Mesothelial cell of epicardium (in vitro differentiated cells): ENCODE measurements around the gene CFDP1. TPM values are rescaled to one million over a fixed set of nuclear protein-coding genes. Genes with fewer than 3 reads are reported as not detected.

ENCODE experiments used
- DNase-seq, 2 experiments: peaks; one replicate each; pipeline ENCODE4 v3.0.0; 2021; ENCODE audit warnings: low spot score in 2 of 2; ENCODE audit not compliant: unreplicated experiment in 2 of 2
- H3K27ac Mint-ChIP-seq: 2 replicates; pipeline ENCODE4 v1.8.0; 2021; ENCODE audit warnings: mixed read lengths
- H3K27me3 Mint-ChIP-seq: 2 replicates; pipeline ENCODE4 v1.8.0; 2021; ENCODE audit warnings: low read depth, mixed read lengths
- H3K36me3 Mint-ChIP-seq: 2 replicates; pipeline ENCODE4 v1.8.0; 2021; ENCODE audit warnings: mixed read lengths
- H3K4me1 Mint-ChIP-seq: 2 replicates; pipeline ENCODE4 v1.8.0; 2021; ENCODE audit warnings: mixed read lengths
- H3K4me3 Mint-ChIP-seq: 2 replicates; pipeline ENCODE4 v1.8.0; 2021; ENCODE audit warnings: mild to moderate bottlenecking, moderate library complexity, mixed read lengths
- H3K9me3 Mint-ChIP-seq: 2 replicates; pipeline ENCODE4 v1.8.0; 2021; ENCODE audit warnings: mixed read lengths
- total RNA-seq: library from RNA; stranded (reverse); gene quantifications from 3 replicates; pipeline ENCODE4 v1.2.1, GENCODE V29; 2021
- TF ChIP-seq, protein P1 (sequence below): fragments of 200-600 bp; sonication (generic); IDR thresholded peaks from one replicate; pipeline ENCODE4 v1.5.0; 2021; ENCODE audit warnings: antibody characterized with exemption; ENCODE audit not compliant: unreplicated experiment

The CFDP1 gene
- total RNA-seq, 1 donor from 2014 or later = 89.1 TPM

DNA sequence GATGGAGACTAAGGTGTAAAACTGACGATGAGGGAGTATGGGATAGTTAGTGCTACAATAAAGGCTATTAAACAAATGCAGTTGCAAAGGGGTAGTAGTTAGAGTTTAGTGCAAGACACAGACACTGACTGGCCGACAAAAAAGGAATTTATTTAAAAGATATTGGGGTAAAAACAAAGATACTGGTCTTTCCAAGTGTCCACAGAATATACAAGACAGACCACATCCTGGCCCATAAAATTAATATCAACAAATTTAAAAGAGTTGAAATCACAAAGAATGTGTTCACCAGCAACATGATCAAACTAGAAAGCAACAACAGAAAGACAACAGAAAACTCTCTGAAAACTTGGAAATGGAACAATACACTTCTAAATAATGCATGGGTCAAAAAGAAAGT is 54.7 kb downstream of the CFDP1 start:
- Mint-ChIP-seq H3K36me3 (peaks cover 2% of the 10 kb centered on the region), H3K4me3 (no peak overlapping the region), H3K4me1 (peaks cover 58% of the 10 kb centered on the region), H3K9me3 (no peaks in the 10 kb centered on the region), H3K27me3 (no peaks in the 10 kb centered on the region), H3K27ac (peak overlapping the region; percentile 45)
- DNase-seq = no peak
- TF ChIP-seq, protein P1, sequence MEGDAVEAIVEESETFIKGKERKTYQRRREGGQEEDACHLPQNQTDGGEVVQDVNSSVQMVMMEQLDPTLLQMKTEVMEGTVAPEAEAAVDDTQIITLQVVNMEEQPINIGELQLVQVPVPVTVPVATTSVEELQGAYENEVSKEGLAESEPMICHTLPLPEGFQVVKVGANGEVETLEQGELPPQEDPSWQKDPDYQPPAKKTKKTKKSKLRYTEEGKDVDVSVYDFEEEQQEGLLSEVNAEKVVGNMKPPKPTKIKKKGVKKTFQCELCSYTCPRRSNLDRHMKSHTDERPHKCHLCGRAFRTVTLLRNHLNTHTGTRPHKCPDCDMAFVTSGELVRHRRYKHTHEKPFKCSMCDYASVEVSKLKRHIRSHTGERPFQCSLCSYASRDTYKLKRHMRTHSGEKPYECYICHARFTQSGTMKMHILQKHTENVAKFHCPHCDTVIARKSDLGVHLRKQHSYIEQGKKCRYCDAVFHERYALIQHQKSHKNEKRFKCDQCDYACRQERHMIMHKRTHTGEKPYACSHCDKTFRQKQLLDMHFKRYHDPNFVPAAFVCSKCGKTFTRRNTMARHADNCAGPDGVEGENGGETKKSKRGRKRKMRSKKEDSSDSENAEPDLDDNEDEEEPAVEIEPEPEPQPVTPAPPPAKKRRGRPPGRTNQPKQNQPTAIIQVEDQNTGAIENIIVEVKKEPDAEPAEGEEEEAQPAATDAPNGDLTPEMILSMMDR = no peak

DNA sequence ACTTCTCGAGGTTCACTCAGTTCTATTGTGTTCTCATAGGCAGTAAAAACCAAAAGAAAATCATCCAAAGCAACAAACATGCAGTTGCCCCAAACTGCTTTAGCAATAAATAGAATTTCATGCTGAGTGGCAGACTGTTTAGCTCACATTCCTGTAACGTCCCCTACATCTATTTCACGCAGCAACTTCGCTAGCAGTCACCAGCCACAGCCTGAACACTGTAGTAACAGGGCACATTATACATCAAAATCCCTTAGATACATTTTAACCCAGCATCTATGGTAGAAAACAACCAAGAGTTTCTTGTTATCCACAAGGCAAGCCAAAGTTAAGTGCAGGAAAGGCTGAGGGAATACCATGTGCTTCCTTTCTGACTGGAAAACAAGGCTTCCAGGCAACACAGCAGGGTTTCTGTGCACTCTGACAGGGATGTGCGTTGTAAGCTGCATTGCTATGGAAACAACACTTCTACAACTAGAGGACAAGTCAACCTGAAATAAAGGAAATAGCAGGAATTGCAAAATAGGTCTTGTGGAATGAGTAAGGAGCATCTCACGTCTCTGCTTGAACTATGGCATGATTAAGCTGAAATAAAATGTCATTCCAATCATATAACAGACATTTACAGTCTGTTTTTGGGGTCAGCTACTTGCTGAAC is 55.4 kb downstream of the CFDP1 start:
- Mint-ChIP-seq H3K9me3 (no peaks in the 10 kb centered on the region), H3K27me3 (no peaks in the 10 kb centered on the region), H3K27ac (peak overlapping the region; percentile 93), H3K36me3 (peaks cover 2% of the 10 kb centered on the region), H3K4me3 (no peak overlapping the region), H3K4me1 (peaks cover 57% of the 10 kb centered on the region)
- no peak for DNase-seq
- TF ChIP-seq, protein P1 = no peak

DNA sequence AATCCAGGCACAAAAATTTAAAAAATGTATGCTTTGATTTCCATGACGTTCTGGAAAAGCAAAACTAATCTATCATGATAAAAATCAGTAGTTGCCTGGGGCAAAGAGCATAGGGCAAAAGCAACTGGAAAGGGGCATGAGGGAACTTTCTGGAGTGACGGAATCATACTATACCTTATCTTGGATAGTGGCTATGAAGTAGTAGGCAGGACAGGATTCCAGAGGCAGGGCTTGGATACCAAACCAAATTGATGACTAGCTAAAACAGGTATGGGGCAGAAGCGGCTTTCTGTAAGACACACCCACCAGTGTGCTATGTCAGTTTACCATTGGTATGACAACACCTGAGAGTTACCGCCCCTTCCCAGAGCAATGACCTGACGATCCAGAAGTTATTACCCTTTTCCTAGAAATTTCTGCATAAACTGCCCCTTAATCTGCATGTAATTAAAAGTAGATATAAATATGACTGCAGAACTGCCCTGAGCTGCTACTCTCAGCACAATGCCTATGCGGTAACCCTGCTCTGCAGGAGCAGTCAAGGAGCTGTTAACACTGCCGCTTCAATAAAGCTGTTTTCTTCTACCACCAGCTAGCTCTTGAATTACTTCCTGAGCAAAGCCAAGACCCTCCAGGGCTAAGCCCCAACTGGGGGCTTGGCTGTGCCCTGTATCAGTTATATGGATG is 56.7 kb downstream of the CFDP1 start:
- H3K4me1 Mint-ChIP-seq = peaks cover 63% of the 10 kb centered on the region
- no peaks in the 10 kb centered on the region for H3K9me3 Mint-ChIP-seq
- peak overlapping the region; percentile 93 for H3K27ac Mint-ChIP-seq
- no peaks in the 10 kb centered on the region for H3K27me3 Mint-ChIP-seq
- DNase-seq = peak in 1 of 2 experiments; percentile 41
- H3K36me3 Mint-ChIP-seq = peaks cover 2% of the 10 kb centered on the region
- TF ChIP-seq, protein P1 = no peak
- H3K4me3 Mint-ChIP-seq = no peak overlapping the region

DNA sequence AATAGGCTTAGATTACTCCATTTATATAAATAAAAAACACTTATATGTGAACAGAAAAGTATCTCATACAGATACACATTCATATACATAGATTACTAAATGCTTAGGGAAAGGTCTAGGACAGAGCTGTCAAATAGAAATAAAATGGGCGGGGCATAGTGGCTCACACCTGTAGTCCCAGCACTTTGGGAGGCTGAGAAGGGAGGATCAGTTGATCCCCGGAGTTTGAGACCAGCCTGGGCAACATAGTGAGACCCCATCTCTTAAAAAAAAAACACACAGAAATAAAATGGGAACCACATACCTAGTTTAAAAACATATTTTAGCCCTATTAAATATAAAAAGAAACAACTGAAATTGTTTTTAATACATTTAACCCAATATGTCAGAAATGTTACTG is 58.9 kb downstream of the CFDP1 start:
- Mint-ChIP-seq H3K9me3 (no peaks in the 10 kb centered on the region), H3K4me1 (peaks cover 59% of the 10 kb centered on the region), H3K27me3 (no peaks in the 10 kb centered on the region), H3K36me3 (peaks cover 2% of the 10 kb centered on the region), H3K4me3 (no peak overlapping the region), H3K27ac (no peak overlapping the region)
- TF ChIP-seq, protein P1 = no peak
- DNase-seq = no peak

DNA sequence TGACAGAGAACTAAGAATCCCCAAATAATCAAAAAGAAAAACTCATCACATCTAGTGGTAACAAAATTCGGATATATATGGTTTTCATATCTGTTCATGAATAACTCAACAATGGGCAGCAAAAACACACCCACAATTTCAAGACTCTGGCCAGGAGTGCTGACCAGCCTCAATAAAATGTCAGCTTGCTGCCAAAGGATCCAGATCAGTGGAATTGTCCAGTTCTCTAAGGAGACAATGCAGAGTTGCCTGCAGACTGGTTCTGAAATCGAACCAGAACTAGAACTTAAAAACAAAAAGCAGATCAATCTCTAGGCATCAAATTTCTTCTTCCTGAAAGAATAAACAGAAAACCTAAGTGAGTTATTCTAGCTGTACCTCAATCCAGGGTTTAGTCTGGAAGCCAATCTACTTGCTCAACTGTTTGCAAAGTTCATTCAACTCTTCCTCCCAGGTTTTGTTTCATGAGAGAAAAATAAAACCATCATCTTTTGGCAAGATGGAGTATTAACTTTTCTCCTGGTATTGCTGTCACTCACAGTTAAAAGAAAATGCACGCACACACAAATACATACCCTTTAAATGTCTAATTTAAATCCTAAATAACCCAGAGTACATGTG is 61.0 kb downstream of the CFDP1 start:
- no peak for DNase-seq

More for the DNA sequence above, 61.0 kb downstream of the CFDP1 start:
- TF ChIP-seq, protein P1 = no peak
- H3K4me3 Mint-ChIP-seq = no peak overlapping the region
- no peaks in the 10 kb centered on the region for H3K9me3 Mint-ChIP-seq
- H3K27ac Mint-ChIP-seq = peak overlapping the region; percentile 75
- no peaks in the 10 kb centered on the region for H3K27me3 Mint-ChIP-seq
- H3K4me1 Mint-ChIP-seq = peaks cover 44% of the 10 kb centered on the region
- H3K36me3 Mint-ChIP-seq = peaks cover 4% of the 10 kb centered on the region
